BE2C (cell line): Measurements from ENCODE around the gene ZSCAN5A.
"Not testable (repeated sequence)": the region's sequence is repeated elsewhere in the genome, so short reads cannot be mapped to it uniquely, and the experiment has no call there.

Experiments
- DNase-seq: peaks from one replicate; pipeline ENCODE4 v3.0.0-alpha.2; 2020
- H3K27me3 ChIP-seq: fragments of 250-450 bp; sonication (Bioruptor Pico); 2 replicates; pipeline ENCODE4 v1.5.1; 2020; ENCODE audit warnings: mild to moderate bottlenecking
- H3K36me3 ChIP-seq: fragments of 250-450 bp; sonication (Bioruptor Pico); 2 replicates; pipeline ENCODE4 v1.5.1; 2020; ENCODE audit warnings: mild to moderate bottlenecking
- H3K4me1 ChIP-seq: fragments of 250-450 bp; sonication (Bioruptor Pico); 2 replicates; pipeline ENCODE4 v1.5.1; 2020
- H3K4me3 ChIP-seq: 2 replicates; pipeline ENCODE4 v1.5.1; 2011; ENCODE audit warnings: low read depth, low read length
- H3K9me3 ChIP-seq: fragments of 250-450 bp; sonication (Bioruptor Pico); 2 replicates; pipeline ENCODE4 v1.5.1; 2020
- CTCF ChIP-seq: IDR thresholded peaks from 2 replicates; pipeline ENCODE4 v1.5.1; 2012; ENCODE audit warnings: mild to moderate bottlenecking, low read depth, low read length

The ZSCAN5A gene

GRCh38 chr19:56217039-56217949 is 97.3 kb downstream of the ZSCAN5A start:
- no peaks in the 10 kb centered on the region for H3K9me3 ChIP-seq
- H3K36me3 ChIP-seq, result no peaks in the 10 kb centered on the region
- no peaks in the 10 kb centered on the region; the same call in 1 of the 2 replicates for H3K27me3 ChIP-seq
- H3K4me1 ChIP-seq, result no peaks in the 10 kb centered on the region
- no peak for TF ChIP-seq CTCF
- DNase-seq, result no peak
- no peak overlapping the region for H3K4me3 ChIP-seq

GRCh38 chr19:56211718-56212117 is 102.9 kb downstream of the ZSCAN5A start:
- DNase-seq, result no peak
- peak; percentile 17; the same call in 1 of the 2 replicates for TF ChIP-seq CTCF
- Histone ChIP-seq H3K4me1 (no peaks in the 10 kb centered on the region), H3K4me3 (no peak overlapping the region), H3K9me3 (no peaks in the 10 kb centered on the region), H3K36me3 (no peaks in the 10 kb centered on the region), H3K27me3 (no peaks in the 10 kb centered on the region; the same call in 1 of the 2 replicates)

GRCh38 chr19:56210036-56210435 is 104.6 kb downstream of the ZSCAN5A start:
- not testable (repeated sequence) for DNase-seq, H3K9me3 ChIP-seq, H3K27me3 ChIP-seq, H3K36me3 ChIP-seq, H3K4me3 ChIP-seq, H3K4me1 ChIP-seq

GRCh38 chr19:56209091-56209490 is 105.5 kb downstream of the ZSCAN5A start:
- no peak for DNase-seq
- Histone ChIP-seq H3K4me1 (no peaks in the 10 kb centered on the region), H3K9me3 (no peaks in the 10 kb centered on the region), H3K36me3 (no peaks in the 10 kb centered on the region), H3K27me3 (peaks cover 4% of the 10 kb centered on the region), H3K4me3 (no peak overlapping the region)
- TF ChIP-seq CTCF, result no peak

GRCh38 chr19:56207581-56207980 is 107.1 kb downstream of the ZSCAN5A start:
- not testable (repeated sequence) for DNase-seq, H3K4me1 ChIP-seq, H3K9me3 ChIP-seq, H3K36me3 ChIP-seq, H3K4me3 ChIP-seq
- H3K27me3 ChIP-seq, result peaks cover 12% of the 10 kb centered on the region

GRCh38 chr19:56201973-56202372 is 112.7 kb downstream of the ZSCAN5A start, which contains the start of gene ZSCAN5C:
Gene ZSCAN5C (plus strand): TSS chr19:56202273. CDS start chr19:56205914, 3,641 bp downstream.
- no peak for TF ChIP-seq CTCF
- Histone ChIP-seq H3K9me3 (no peaks in the 10 kb centered on the region), H3K4me3 (no peak within 1 kb of the TSS), H3K27me3 (peaks cover 28% of the 10 kb centered on the region), H3K36me3 (no peaks in the 10 kb centered on the region), H3K4me1 (no peaks in the 10 kb centered on the region)
- no peak for DNase-seq

GRCh38 chr19:56199687-56200086 is 115.0 kb downstream of the ZSCAN5A start:
- no peak for DNase-seq
- no peak for TF ChIP-seq CTCF
- Histone ChIP-seq H3K4me1 (no peaks in the 10 kb centered on the region), H3K4me3 (no peak overlapping the region), H3K36me3 (no peaks in the 10 kb centered on the region), H3K27me3 (peaks cover 25% of the 10 kb centered on the region), H3K9me3 (no peaks in the 10 kb centered on the region)

GRCh38 chr19:56197646-56198045 is 117.0 kb downstream of the ZSCAN5A start, which contains the start of gene ZSCAN5B:
Gene ZSCAN5B (minus strand): TSS chr19:56197783. CDS start chr19:56193052, 4,731 bp downstream.
- H3K9me3 ChIP-seq, DNase-seq, H3K36me3 ChIP-seq, H3K4me3 ChIP-seq, H3K4me1 ChIP-seq: not testable (repeated sequence)
- H3K27me3 ChIP-seq, result peaks cover 21% of the 10 kb centered on the region
